Nephron progenitor cell (in vitro differentiated cells): ENCODE measurements around the gene TMEM250.

ENCODE experiments used
- DNase-seq: peaks from one replicate; pipeline ENCODE4 v3.0.0; 2021
- H3K27ac Mint-ChIP-seq: 2 replicates; pipeline ENCODE4 v1.8.0; 2021; ENCODE audit warnings: mild to moderate bottlenecking, moderate library complexity, mixed read lengths
- H3K27me3 Mint-ChIP-seq: 2 replicates; pipeline ENCODE4 v1.8.0; 2021; ENCODE audit warnings: mild to moderate bottlenecking, low read depth, mixed read lengths; ENCODE audit not compliant: poor library complexity
- H3K36me3 Mint-ChIP-seq: 2 replicates; pipeline ENCODE4 v1.8.0; 2021; ENCODE audit warnings: low read depth, mixed read lengths
- H3K4me1 Mint-ChIP-seq: 2 replicates; pipeline ENCODE4 v1.8.0; 2021; ENCODE audit warnings: mixed read lengths
- H3K4me3 Mint-ChIP-seq: 2 replicates; pipeline ENCODE4 v1.8.0; 2021; ENCODE audit warnings: mild to moderate bottlenecking, moderate library complexity, mixed read lengths
- H3K9me3 Mint-ChIP-seq: 2 replicates; pipeline ENCODE4 v1.8.0; 2021; ENCODE audit warnings: mild to moderate bottlenecking, moderate library complexity, mixed read lengths
- CTCF ChIP-seq: fragments of 200-600 bp; sonication (generic); IDR thresholded peaks from 2 replicates; pipeline ENCODE4 v1.5.0; 2021; ENCODE audit warnings: antibody characterized with exemption

Gene TMEM250

DNA sequence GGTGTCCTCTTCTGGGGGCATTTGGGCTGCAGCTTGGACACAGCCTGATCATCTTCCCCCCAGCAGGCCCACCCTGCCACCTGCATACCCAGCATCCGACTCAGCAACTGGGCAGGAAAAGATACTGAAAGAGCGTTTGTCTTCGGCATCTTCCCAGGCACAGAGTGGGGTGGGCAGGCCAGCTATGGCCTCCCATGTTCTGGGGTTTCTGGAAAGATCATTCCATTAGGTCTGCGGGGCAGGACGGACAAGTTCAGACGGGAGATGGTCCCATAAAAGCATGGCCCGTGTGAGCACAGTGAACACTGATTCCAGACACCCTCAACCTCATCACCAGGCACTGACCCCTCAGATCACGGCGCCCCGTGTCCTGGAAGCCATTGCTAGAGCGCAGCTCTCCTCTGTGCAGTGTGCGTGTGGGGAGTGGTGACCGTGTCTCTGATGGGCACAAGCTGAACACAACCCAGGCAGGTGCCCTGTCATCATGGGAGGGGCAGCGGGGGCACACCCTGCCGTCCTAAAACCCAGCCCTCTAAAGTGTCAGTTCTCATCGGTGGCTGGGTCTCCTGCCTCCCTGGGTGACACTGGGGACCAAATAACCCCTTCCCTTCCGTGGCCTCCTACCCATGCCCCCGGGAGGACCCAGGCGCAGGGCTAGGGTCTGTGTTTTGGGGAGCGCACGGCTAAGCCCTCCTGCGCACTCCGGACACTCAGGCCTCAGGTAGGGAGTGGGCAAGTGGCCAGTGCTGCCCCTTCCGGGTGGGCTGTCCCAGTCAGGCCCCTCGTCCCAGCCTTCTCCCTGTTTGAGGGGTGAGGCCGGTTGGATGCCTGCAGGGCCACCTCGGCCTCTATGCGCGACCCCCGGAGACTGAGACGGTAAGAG is 13.2 kb upstream of the TMEM250 start:
- H3K4me3 Mint-ChIP-seq = no peak overlapping the region
- DNase-seq = no peak
- H3K27ac Mint-ChIP-seq = no peak overlapping the region
- peaks cover 94% of the 10 kb centered on the region for H3K27me3 Mint-ChIP-seq
- H3K9me3 Mint-ChIP-seq = no peaks in the 10 kb centered on the region
- no peaks in the 10 kb centered on the region for H3K36me3 Mint-ChIP-seq
- H3K4me1 Mint-ChIP-seq = peaks cover 5% of the 10 kb centered on the region
- no peak for TF ChIP-seq CTCF

DNA sequence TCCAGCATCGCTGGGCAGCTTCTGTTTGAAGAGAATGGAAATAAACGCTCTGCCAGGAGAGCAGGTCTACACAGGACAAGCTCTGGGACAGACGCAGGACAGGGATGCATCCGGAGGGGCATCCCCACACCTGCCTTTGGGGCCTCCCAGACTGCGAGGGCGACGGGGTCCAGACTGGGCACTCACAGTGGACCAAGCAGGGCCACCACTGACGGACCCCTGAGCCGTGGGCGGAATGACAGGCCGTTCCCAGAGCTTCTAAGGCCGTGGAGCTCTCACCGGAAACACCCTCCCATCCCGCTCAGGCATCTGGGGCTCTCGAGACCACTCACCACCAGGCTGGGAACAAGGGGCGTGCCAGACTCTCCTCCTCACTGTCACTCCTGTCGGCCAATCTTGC is 10.5 kb upstream of the TMEM250 start:
- Mint-ChIP-seq H3K4me1 (peaks cover 3% of the 10 kb centered on the region), H3K9me3 (peaks cover 5% of the 10 kb centered on the region), H3K4me3 (no peak overlapping the region), H3K36me3 (no peaks in the 10 kb centered on the region), H3K27ac (no peak overlapping the region), H3K27me3 (peaks cover 82% of the 10 kb centered on the region)
- no peak for DNase-seq
- no peak for TF ChIP-seq CTCF

DNA sequence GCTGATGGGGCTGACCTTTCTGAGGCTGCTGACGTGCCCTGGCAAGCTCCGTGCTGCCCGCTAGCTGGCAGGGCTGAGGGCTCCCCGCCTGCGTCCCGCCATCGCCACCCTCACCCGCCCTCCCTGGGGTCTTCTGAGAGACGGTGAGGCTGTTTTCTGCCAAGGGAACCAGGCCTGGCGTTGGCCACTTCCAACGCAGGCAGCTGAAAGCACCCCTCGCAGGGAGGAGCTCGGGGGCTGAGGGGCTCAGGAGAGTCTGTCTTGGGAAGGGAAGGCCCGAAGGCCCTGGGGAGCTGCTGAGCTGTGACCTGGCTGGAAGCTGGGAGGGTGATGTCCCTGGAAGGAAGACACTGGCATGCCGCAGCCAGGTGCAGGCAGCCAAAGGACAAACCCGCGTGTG is 9.8 kb upstream of the TMEM250 start:
- no peak for TF ChIP-seq CTCF
- Mint-ChIP-seq H3K36me3 (no peaks in the 10 kb centered on the region), H3K27ac (no peak overlapping the region)

GRCh38 chr9:136127313-136127712 is 8.6 kb upstream of the TMEM250 start:
- Mint-ChIP-seq H3K9me3 (peaks cover 5% of the 10 kb centered on the region), H3K27ac (peak overlapping the region; percentile 63), H3K4me1 (no peaks in the 10 kb centered on the region), H3K4me3 (no peak overlapping the region), H3K36me3 (no peaks in the 10 kb centered on the region), H3K27me3 (peaks cover 77% of the 10 kb centered on the region)
- no peak for TF ChIP-seq CTCF
- no peak for DNase-seq

More for the DNA sequence above, 9.8 kb upstream of the TMEM250 start:
- Mint-ChIP-seq H3K4me1 (no peaks in the 10 kb centered on the region), H3K9me3 (peaks cover 5% of the 10 kb centered on the region), H3K27me3 (peaks cover 78% of the 10 kb centered on the region), H3K4me3 (no peak overlapping the region)
- no peak for DNase-seq

DNA sequence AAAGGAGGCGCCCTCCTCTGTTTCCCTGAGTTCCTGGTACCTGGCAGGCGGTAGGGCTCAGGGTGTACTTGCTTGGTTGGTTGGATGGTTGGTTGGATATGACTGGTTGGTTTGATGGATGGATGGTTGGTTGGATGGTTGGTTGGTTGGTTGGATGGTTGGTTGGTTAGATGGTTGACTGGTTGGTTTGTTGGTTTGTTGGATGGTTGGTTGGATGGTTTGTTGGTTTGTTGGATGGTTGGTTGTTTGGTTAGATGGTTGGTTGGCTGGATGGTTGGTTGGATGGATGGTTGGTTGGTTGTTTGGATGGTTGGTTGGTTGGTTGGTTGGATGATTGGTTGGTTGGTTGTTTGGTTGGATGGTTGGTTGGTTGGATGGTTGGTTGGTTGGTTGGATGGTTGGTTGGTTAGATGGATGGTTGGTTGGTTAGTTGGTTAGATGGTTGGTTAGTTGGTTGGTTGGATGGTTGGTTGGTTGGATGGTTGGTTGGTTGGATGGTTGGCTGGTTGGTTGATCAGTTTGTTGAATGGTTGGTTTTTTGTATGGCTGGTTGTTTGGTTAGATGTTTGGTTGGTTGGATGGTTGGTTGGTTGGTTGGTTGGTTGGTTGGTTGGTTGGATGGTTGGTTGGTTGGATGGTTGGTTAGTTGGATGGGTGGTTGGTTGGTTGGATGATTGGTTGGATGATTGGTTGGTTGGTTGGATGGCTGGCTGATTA is 6.5 kb upstream of the TMEM250 start:
- H3K4me3 Mint-ChIP-seq = peak overlapping the region; percentile 4
- peaks cover 57% of the 10 kb centered on the region for H3K27me3 Mint-ChIP-seq
- peaks cover 5% of the 10 kb centered on the region for H3K9me3 Mint-ChIP-seq
- no peaks in the 10 kb centered on the region for H3K4me1 Mint-ChIP-seq
- no peak for DNase-seq
- no peaks in the 10 kb centered on the region for H3K36me3 Mint-ChIP-seq
- no peak for TF ChIP-seq CTCF
- no peak overlapping the region for H3K27ac Mint-ChIP-seq
